GM12878 (cell line): ENCODE data around the gene EFTUD2. TPM values are rescaled to one million over a fixed set of nuclear protein-coding genes. Genes with fewer than 3 reads are reported as not detected.

ENCODE experiments used
- ATAC-seq: fragments of 200-7000 bp; cut with Tn5 transposase; 3 replicates; pipeline ENCODE4 v1.9.1; 2020; ENCODE audit warnings: mild to moderate bottlenecking, moderate library complexity
- BruUV-seq: library from RNA; stranded (reverse); fragments of 400-500 nt; replicated peaks from 2 replicates; lab custom pipeline; 2021; lab: Mats Ljungman, UMichigan
- CTCF ChIA-PET: fragments of 300-600 bp; sonication (Branson Sonifier 250); formaldehyde crosslinking; extraction: SDS; loops from one replicate; lab custom pipeline; 2021; ENCODE audit warnings: inconsistent platforms; lab: Yijun Ruan, JAX
- POLR2A ChIA-PET: fragments of 350-600 bp; formaldehyde crosslinking; extraction: SDS; loops from one replicate; lab custom pipeline; 2021; ENCODE audit warnings: inconsistent platforms; lab: Charles Lee
- RAD21 ChIA-PET: fragments of 300-600 bp; sonication (Branson Sonifier 250); formaldehyde crosslinking; loops from one replicate; lab custom pipeline; 2023; ENCODE audit warnings: antibody characterized with exemption; ENCODE audit not compliant: unreplicated experiment; lab: Charles Lee
- SMC1A ChIA-PET: fragments of 300-600 bp; sonication (Branson Sonifier 250); formaldehyde crosslinking; loops from one replicate; lab custom pipeline; 2023; ENCODE audit not compliant: unreplicated experiment, uncharacterized antibody; lab: Charles Lee
- DNase-seq: peaks from one replicate; pipeline ENCODE4 v3.0.0-alpha.2; 2011; ENCODE audit warnings: low read depth, low spot score
- FAIRE-seq: peaks from 3 replicates; lab custom pipeline; 2011; peaks lifted over from hg19 to GRCh38; lab: Jason Lieb, UNC
- H2AFZ ChIP-seq: 2 replicates; pipeline ENCODE4 v1.6.0; 2011; ENCODE audit warnings: low read depth, low read length, control low read depth; ENCODE audit not compliant: control insufficient read depth
- H3K27ac ChIP-seq: 2 replicates; pipeline ENCODE4 v1.5.1; 2011; ENCODE audit warnings: control low read depth; ENCODE audit not compliant: control insufficient read depth, insufficient read depth
- H3K27me3 ChIP-seq, 2 experiments: replicated peaks in 1 of 2; 2 replicates each; pipeline versions ENCODE4 v1.6.0 to v1.6.1; 2011; ENCODE audit warnings: low read length in 1 of 2; ENCODE audit not compliant: control insufficient read depth in 2 of 2, insufficient read depth in 2 of 2
- H3K36me3 ChIP-seq, 2 experiments: 2 replicates each; pipeline ENCODE4 v1.5.1; 2011; ENCODE audit warnings: low read length in 1 of 2; ENCODE audit not compliant: control insufficient read depth in 2 of 2, insufficient read depth in 2 of 2
- H3K4me1 ChIP-seq: 2 replicates; pipeline ENCODE4 v1.6.1; 2011; ENCODE audit warnings: mild to moderate bottlenecking, low read length, moderate library complexity, mixed read lengths; ENCODE audit not compliant: control insufficient read depth, insufficient read depth
- H3K4me2 ChIP-seq: 2 replicates; pipeline ENCODE4 v1.6.0; 2011; ENCODE audit warnings: control low read depth; ENCODE audit not compliant: control insufficient read depth, insufficient read depth
- H3K4me3 ChIP-seq: fragments of 200-600 bp; sonication (generic); 2 replicates; pipeline ENCODE4 v1.5.1; 2016
- H3K79me2 ChIP-seq: 2 replicates; pipeline ENCODE4 v1.6.0; 2011; ENCODE audit warnings: low read length; ENCODE audit not compliant: control insufficient read depth, insufficient read depth
- H3K9ac ChIP-seq: 2 replicates; pipeline ENCODE4 v1.8.0; 2011; ENCODE audit warnings: low read length, control low read depth, mixed read lengths; ENCODE audit not compliant: control insufficient read depth, insufficient read depth
- H3K9me3 ChIP-seq: replicated peaks from 3 replicates; pipeline ENCODE4 v1.5.1; 2011; ENCODE audit warnings: mild to moderate bottlenecking, low read length; ENCODE audit not compliant: control insufficient read depth, insufficient read depth
- H4K20me1 ChIP-seq: 2 replicates; pipeline ENCODE4 v1.6.0; 2011; ENCODE audit not compliant: control insufficient read depth, insufficient read depth
- BCL11A ChIP-seq: IDR thresholded peaks from 2 replicates; pipeline ENCODE4 v1.6.1; 2011; ENCODE audit warnings: low read depth, low read length
- BMI1 ChIP-seq: fragments of 450-650 bp; IDR thresholded peaks from 2 replicates; pipeline ENCODE4 v1.6.1; 2016; ENCODE audit warnings: mild to moderate bottlenecking, moderate library complexity, borderline replicate concordance
- BRCA1 ChIP-seq: IDR thresholded peaks from 2 replicates; pipeline ENCODE4 v1.6.1; 2011; ENCODE audit warnings: low read depth, low read length, improper control_type of control experiment
- CREM ChIP-seq: IDR thresholded peaks from 2 replicates; pipeline ENCODE4 v1.6.1; 2014; ENCODE audit warnings: antibody characterized with exemption, low read depth
- ESRRA ChIP-seq: IDR thresholded peaks from 2 replicates; pipeline ENCODE4 v1.6.1; 2012; ENCODE audit warnings: mild to moderate bottlenecking, low read length, improper control_type of control experiment
- EZH2 ChIP-seq: IDR thresholded peaks from 2 replicates; pipeline ENCODE4 v1.6.1; 2012; ENCODE audit warnings: low read depth, mild to moderate bottlenecking, control low read depth, inconsistent platforms, low read length, borderline replicate concordance; ENCODE audit not compliant: control insufficient read depth
- IKZF1 ChIP-seq: fragments of 450-650 bp; conservative IDR thresholded peaks from 2 replicates; pipeline ENCODE4 v1.6.1; 2017; ENCODE audit warnings: antibody characterized with exemption, mild to moderate bottlenecking
- MYB ChIP-seq: fragments of 150-350 bp; IDR thresholded peaks from 2 replicates; pipeline ENCODE4 v1.6.1; 2014; ENCODE audit warnings: mild to moderate bottlenecking, low read depth, low read length, borderline replicate concordance
- NFYA ChIP-seq: IDR thresholded peaks from 2 replicates; pipeline ENCODE4 v1.6.1; 2011; ENCODE audit warnings: low read depth, mild to moderate bottlenecking, low read length, improper control_type of control experiment, borderline replicate concordance
- PAX5 ChIP-seq: IDR thresholded peaks from 2 replicates; pipeline ENCODE4 v1.6.1; 2011; ENCODE audit warnings: low read depth, low read length, borderline replicate concordance
- RUNX3 ChIP-seq: IDR thresholded peaks from 2 replicates; pipeline ENCODE4 v1.6.1; 2012; ENCODE audit warnings: low read length, inconsistent platforms
- SP1 ChIP-seq: IDR thresholded peaks from one replicate; pipeline ENCODE4 v1.6.1; 2011; ENCODE audit warnings: low read depth, low read length
- SUZ12 ChIP-seq: fragments of 200-600 bp; sonication (generic); IDR thresholded peaks from one replicate; pipeline ENCODE4 v1.6.1; 2018; ENCODE audit warnings: antibody characterized with exemption, mild to moderate bottlenecking; ENCODE audit not compliant: unreplicated experiment
- ZSCAN29 ChIP-seq: fragments of 450-650 bp; IDR thresholded peaks from 2 replicates; pipeline ENCODE4 v1.6.1; 2017; ENCODE audit warnings: mild to moderate bottlenecking, moderate library complexity
- ZZZ3 ChIP-seq: IDR thresholded peaks from 2 replicates; pipeline ENCODE4 v1.6.1; 2011; ENCODE audit warnings: low read depth; ENCODE audit not compliant: control insufficient read depth, insufficient read length
- whole genome bisulfite sequencing: methylation state at CpG from one replicate; pipeline ENCODE4 v1.1.6; 2016; ENCODE audit warnings: low lambda C conversion rate; ENCODE audit not compliant: insufficient replicate concordance, insufficient coverage; ENCODE audit errors: missing lambda C conversion rate; 5-methylcytosine and 5-hydroxymethylcytosine counted together
- in situ Hi-C: fragments of 300-500 bp; cut with MboI; formaldehyde crosslinking; loops from 9 replicates; pipeline ENCODE4 v1.14.3; 2018; ENCODE audit warnings: mixed read lengths
- intact Hi-C: fragments of 100-400 bp; cut with micrococcal nuclease; formaldehyde crosslinking; loops from one replicate; pipeline ENCODE4 v1.14.2; 2022; ENCODE audit not compliant: unreplicated experiment
- polyA plus RNA-seq, 11 experiments: library from polyadenylated mRNA; depleted of rRNA in 4 of 11; unstranded in 6 of 11; stranded (reverse) in 5 of 11; fragments of >200 nt; fragmentation: Nextera tagmentation in 4 of 11; fragmentation: Illumina TruSeq in 1 of 11; extraction: Ambion mirVana in 4 of 11; extraction: Trizol in 1 of 11; gene quantifications; 1 replicate in 1 of 11; 2 replicates in 10 of 11; pipeline versions ENCODE4 v1.2.1 to v1.2.3, GENCODE V29; 2011 to 2016; ENCODE audit warnings: inconsistent platforms in 2 of 11, missing spikeins in 2 of 11, low read depth in 1 of 11
- total RNA-seq, 4 experiments: library from RNA; depleted of rRNA in 3 of 4; stranded (reverse); fragments of >200 nt in 3 of 4; fragmentation: Illumina TruSeq in 1 of 4; extraction: Trizol in 1 of 4; gene quantifications; 2 replicates each; pipeline versions ENCODE4 v1.2.1 to v1.2.3, GENCODE V29; 2013 to 2021
- TF ChIP-seq, protein P1 (sequence below): fragments of 450-650 bp; IDR thresholded peaks from 2 replicates; pipeline ENCODE4 v1.6.1; 2016; ENCODE audit warnings: mild to moderate bottlenecking, moderate library complexity, borderline replicate concordance
- TF ChIP-seq, protein P2 (sequence below): fragments of 450-650 bp; IDR thresholded peaks from 2 replicates; pipeline ENCODE4 v1.6.1; 2017; ENCODE audit warnings: low read depth, mild to moderate bottlenecking, moderate library complexity
- TF ChIP-seq, protein P3 (sequence below): fragments of 450-650 bp; conservative IDR thresholded peaks from 2 replicates; pipeline ENCODE4 v1.6.1; 2017; ENCODE audit warnings: mild to moderate bottlenecking, moderate library complexity

Gene EFTUD2
- total and polyA plus RNA-seq, 10 of the 15 experiments (the other 5 are each of a cell fraction or from before 2014, with no cell fraction given) = 33.0 to 198 (median 126) TPM

DNA sequence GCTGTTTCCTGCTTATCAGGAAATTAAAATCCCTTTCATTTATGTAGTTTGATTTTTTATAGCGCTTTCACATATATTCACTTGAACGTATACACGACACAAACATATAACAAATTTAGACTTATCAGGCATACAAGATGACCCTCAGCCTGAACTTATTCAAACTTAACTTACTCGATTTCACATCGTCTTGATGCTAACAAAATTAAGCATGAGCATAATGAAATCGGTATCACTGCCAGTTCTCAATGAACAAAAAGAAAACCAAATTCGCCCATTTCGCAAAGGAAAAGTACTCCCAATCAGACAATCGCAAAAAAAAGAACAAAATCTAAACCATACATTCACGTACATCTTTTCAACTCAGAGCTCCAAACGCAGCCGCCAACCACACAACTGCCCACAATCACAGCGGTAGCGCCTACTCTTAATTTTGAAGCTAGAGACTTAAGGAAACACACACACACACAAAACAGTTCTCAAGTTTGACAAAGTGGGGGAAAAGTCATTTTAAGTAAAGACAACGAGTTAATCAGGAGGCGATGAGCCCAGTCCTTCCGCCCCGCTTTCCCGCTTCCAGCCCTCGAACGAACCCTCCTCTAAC, 70.2 kb downstream of the EFTUD2 start:
- H4K20me1 ChIP-seq = no peaks in the 10 kb centered on the region
- ChIA-PET RAD21 (interaction anchor here (1.0 kb wide), 1 partner anchor 50 kb away, joined by 5 read pairs; no protein-coding TSS in a partner anchor), SMC1A (no interaction called here), POLR2A (no interaction called here), CTCF (no interaction called here)
- H3K9me3 ChIP-seq = no peaks in the 10 kb centered on the region
- peaks cover 0 to 7% of the 10 kb centered on the region in 2 experiments; a peak in 3 of 4 replicates for H3K27me3 ChIP-seq
- H2AFZ ChIP-seq = no peak overlapping the region
- DNase-seq = no peak
- peak overlapping the region; percentile 45 for H3K4me2 ChIP-seq
- intact Hi-C loops (no loop called here), in situ Hi-C loops (no loop called here)
- WGBS = 5% methylated on average over 21 of the region's 21 CpGs
- H3K27ac ChIP-seq = no peak overlapping the region
- FAIRE-seq = peak; percentile 64
- no peak overlapping the region; the same call in 1 of the 2 replicates for H3K9ac ChIP-seq
- H3K79me2 ChIP-seq = no peaks in the 10 kb centered on the region
- H3K36me3 ChIP-seq = no peaks in the 10 kb centered on the region
- H3K4me3 ChIP-seq = peak overlapping the region; percentile 44; the same call in 1 of the 2 replicates
- BruUV-seq = no TSS peak
- no peak for ATAC-seq
- H3K4me1 ChIP-seq = no peaks in the 10 kb centered on the region
- TF ChIP-seq, protein P1, sequence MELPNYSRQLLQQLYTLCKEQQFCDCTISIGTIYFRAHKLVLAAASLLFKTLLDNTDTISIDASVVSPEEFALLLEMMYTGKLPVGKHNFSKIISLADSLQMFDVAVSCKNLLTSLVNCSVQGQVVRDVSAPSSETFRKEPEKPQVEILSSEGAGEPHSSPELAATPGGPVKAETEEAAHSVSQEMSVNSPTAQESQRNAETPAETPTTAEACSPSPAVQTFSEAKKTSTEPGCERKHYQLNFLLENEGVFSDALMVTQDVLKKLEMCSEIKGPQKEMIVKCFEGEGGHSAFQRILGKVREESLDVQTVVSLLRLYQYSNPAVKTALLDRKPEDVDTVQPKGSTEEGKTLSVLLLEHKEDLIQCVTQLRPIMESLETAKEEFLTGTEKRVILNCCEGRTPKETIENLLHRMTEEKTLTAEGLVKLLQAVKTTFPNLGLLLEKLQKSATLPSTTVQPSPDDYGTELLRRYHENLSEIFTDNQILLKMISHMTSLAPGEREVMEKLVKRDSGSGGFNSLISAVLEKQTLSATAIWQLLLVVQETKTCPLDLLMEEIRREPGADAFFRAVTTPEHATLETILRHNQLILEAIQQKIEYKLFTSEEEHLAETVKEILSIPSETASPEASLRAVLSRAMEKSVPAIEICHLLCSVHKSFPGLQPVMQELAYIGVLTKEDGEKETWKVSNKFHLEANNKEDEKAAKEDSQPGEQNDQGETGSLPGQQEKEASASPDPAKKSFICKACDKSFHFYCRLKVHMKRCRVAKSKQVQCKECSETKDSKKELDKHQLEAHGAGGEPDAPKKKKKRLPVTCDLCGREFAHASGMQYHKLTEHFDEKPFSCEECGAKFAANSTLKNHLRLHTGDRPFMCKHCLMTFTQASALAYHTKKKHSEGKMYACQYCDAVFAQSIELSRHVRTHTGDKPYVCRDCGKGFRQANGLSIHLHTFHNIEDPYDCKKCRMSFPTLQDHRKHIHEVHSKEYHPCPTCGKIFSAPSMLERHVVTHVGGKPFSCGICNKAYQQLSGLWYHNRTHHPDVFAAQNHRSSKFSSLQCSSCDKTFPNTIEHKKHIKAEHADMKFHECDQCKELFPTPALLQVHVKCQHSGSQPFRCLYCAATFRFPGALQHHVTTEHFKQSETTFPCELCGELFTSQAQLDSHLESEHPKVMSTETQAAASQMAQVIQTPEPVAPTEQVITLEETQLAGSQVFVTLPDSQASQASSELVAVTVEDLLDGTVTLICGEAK = no peak
- peak; percentile 93; the same call in 1 of the 2 replicates for TF ChIP-seq EZH2
- TF ChIP-seq, protein P2, sequence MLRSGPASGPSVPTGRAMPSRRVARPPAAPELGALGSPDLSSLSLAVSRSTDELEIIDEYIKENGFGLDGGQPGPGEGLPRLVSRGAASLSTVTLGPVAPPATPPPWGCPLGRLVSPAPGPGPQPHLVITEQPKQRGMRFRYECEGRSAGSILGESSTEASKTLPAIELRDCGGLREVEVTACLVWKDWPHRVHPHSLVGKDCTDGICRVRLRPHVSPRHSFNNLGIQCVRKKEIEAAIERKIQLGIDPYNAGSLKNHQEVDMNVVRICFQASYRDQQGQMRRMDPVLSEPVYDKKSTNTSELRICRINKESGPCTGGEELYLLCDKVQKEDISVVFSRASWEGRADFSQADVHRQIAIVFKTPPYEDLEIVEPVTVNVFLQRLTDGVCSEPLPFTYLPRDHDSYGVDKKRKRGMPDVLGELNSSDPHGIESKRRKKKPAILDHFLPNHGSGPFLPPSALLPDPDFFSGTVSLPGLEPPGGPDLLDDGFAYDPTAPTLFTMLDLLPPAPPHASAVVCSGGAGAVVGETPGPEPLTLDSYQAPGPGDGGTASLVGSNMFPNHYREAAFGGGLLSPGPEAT = no peak
- TF ChIP-seq SP1 = no peak
- TF ChIP-seq ZZZ3 = no peak
- no peak for TF ChIP-seq CREM
- no peak for TF ChIP-seq BRCA1
- TF ChIP-seq RUNX3 = peak; percentile 41
- no peak for TF ChIP-seq SUZ12
- TF ChIP-seq BCL11A = no peak
- no peak for TF ChIP-seq ESRRA
- no peak for TF ChIP-seq IKZF1
- no peak for TF ChIP-seq PAX5
- no peak for TF ChIP-seq NFYA
- TF ChIP-seq, protein P3, sequence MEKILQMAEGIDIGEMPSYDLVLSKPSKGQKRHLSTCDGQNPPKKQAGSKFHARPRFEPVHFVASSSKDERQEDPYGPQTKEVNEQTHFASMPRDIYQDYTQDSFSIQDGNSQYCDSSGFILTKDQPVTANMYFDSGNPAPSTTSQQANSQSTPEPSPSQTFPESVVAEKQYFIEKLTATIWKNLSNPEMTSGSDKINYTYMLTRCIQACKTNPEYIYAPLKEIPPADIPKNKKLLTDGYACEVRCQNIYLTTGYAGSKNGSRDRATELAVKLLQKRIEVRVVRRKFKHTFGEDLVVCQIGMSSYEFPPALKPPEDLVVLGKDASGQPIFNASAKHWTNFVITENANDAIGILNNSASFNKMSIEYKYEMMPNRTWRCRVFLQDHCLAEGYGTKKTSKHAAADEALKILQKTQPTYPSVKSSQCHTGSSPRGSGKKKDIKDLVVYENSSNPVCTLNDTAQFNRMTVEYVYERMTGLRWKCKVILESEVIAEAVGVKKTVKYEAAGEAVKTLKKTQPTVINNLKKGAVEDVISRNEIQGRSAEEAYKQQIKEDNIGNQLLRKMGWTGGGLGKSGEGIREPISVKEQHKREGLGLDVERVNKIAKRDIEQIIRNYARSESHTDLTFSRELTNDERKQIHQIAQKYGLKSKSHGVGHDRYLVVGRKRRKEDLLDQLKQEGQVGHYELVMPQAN = no peak
- no peak for TF ChIP-seq ZSCAN29
- no peak for TF ChIP-seq MYB
- TF ChIP-seq BMI1 = peak; percentile 86
